Heart left ventricle (tissue), 13 donors: Measurements from ENCODE around the gene PDGFRA.

Source experiments
- CTCF ChIP-seq, 12 donors: fragments of 200-600 bp; sonication (generic) in 4 of 12; IDR thresholded peaks; one replicate each; pipeline versions ENCODE4 v1.5.0 to v1.8.0; 2018 to 2022; ENCODE audit warnings: antibody characterized with exemption in 12 of 12, mild to moderate bottlenecking in 5 of 12
- POLR2A ChIP-seq, 2 donors: fragments of 450-650 bp; IDR thresholded peaks; one replicate each; pipeline ENCODE4 v1.6.1; 2017; ENCODE audit warnings: antibody characterized with exemption in 2 of 2, mild to moderate bottlenecking in 2 of 2, moderate library complexity in 2 of 2
- donor health status: ischemic (EF 13 %, LVEDD 7.1; RV severe dilation, severe dysfunction).
- donor health status: DM: no; HTN: yes; CAD: no.
- donor health status: DM: no; HTN: no; CAD: no.
- donor health status: ischemic (EF 25% LVEDD 6.9; RV normal size, moderate dysfunction).
- donor health status: ischemic (EF 25% LVEDD 5.7; RV mildly dilated, moderate dysfunction).
- donor health status: ischemic (EF 35%, LVEDD 5.7; RV mildly dilated, moderate dysfunction).
- donor health status: nonischemic (EF 11% LVEDD 7.7; RV severe dilation, severe dysfunction).
- donor health status: DM: yes; HTN: yes; CAD: no.
- donor health status: PGD.
- donor health status: ischemic (EF 29% LVEDD 5.4; RV normal size, mild dysfunction).
- donor health status: nonischemic (EF 23%, LVEDD 6.1; RV moderate dilation, normal function).

GRCh38 chr4:54231768-54232688 is 2.9 kb downstream of the PDGFRA start:
- TF ChIP-seq CTCF (IDR thresholded peaks at IDR 0.05) (no peak), POLR2A (IDR thresholded peaks at IDR 0.05) (no peak)
